GM19452 (cell line): ENCODE measurements around the gene ZNF69.
A peak's percentile ranks its signal among the peaks of the same experiment; 100 is the strongest.
"Not testable (repeated sequence)": the region's sequence is repeated elsewhere in the genome, so short reads cannot be mapped to it uniquely, and the experiment has no call there.

ENCODE experiments used
- ATAC-seq: cut with Tn5 transposase; IDR thresholded peaks from one replicate; pipeline ENCODE4 v1.9.1; 2021; ENCODE audit not compliant: unreplicated experiment

Gene ZNF69

GRCh38 chr19:11890634-11891033 is 3.1 kb downstream of the ZNF69 start:
- no peak for ATAC-seq

- no peak for ATAC-seq
Observed at GRCh38 chr19:11894851-11895250, 7.3 kb downstream of the ZNF69 start.

DNA sequence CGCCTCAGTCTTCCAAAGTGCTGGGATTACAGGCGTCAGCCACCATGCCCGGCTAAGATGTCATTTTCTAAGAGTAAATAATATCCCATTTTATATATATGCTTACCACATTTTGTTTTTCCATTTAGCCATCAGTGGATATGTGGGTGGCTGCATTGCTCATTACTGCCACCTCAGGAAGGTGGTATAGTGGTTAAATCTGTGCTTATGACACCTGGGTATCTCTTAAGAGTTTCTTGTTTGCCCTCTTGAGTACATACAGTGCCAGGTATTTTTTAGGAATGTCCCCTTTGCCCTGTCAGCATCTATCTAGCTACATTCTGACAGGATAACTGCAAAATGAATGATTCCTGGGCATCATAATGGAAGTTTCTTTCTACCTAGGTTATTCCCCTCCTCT is 14.6 kb downstream of the ZNF69 start:
- no peak for ATAC-seq

DNA sequence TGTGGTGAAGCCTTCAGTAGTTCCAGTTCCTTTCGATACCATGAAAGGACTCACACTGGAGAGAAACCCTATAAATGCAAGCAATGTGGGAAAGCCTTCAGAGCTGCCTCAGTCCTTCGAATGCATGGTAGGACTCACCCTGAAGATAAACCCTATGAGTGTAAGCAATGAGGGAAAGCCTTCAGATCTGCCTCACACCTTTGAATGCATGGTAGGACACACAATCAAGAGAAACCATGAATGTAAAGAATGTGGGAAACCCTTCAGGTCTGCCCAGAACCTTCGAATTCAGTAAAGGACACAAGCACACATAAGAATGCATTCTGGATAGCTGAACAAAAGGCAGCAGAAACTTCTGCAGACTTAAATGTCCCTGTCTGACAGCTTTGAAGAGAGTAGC is 18.3 kb downstream of the ZNF69 start:
- no peak for ATAC-seq

- not testable (repeated sequence) for ATAC-seq
Observed at GRCh38 chr19:11911937-11912336, 24.4 kb downstream of the ZNF69 start.

- ATAC-seq = not testable (repeated sequence)
Observed at GRCh38 chr19:11914417-11915051, 27.0 kb downstream of the ZNF69 start.

DNA sequence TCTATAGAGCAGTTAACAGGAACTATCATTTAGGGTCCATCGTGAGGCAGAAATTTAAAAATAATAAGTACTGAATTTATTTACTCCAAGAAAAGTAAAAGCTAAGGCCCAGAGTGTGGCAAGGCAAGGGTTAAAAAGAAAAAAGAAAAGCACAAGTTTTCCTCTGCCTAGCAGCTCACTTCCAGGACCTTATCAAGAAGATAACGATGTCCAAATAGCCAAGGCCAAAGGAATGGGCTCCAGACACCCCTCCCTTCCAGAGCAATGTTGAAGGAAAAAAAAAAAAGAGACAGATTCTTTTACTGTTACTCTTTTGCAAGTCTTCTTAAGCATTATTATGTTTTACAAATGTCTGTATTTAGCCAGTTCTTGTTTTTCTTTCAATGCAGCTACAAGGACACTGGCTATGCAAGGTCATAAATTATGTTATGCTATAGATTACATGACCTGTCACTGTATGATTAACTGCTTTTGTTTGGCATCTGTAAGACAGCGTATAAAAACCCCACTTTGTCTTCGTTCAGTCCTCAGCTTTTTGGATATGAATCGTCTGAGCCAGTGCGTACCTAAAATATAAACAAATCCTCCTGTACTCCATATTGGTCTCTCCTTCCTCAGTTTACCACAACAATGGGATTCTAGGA is 34.4 kb downstream of the ZNF69 start:
- no peak for ATAC-seq

DNA sequence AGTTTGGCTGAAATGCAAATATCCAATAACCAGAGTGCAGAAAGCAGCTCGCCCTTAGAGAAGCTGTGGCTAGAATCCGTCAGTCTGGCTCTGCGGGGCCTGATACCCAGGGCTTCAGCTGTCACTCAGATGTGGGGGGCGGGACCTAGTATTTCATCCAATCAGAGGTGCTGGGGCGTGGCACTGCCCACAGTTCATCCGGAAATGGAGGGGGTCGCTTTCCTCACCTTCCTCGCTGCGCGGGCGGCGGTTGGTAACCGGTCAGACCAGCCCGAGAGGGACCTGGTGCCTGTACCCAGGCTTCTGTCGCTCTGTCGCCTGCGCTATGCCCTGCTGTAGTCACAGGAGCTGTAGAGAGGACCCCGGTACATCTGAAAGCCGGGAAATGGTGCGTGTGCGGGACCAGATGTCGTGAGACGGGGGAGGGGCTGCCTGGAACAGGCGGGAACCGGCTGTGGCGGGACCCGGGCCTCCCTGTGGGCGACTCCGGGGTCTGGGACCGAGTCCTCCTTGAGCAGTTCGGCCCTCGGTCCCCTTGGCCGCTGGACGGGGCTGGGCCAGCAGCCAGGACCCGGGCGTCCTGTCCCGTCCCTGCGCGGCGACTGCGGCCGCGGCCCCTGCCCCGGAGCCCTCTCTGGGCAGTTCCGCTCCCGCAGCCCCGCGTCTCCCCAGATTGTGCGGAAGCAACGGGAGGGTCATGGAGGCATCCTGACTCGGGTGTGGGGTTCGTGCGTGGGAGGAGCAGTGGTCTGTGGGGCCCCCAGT is 37.5 kb downstream of the ZNF69 start, which contains the start of gene ZNF700:
Gene ZNF700 (plus strand): TSS at position 222 of the 765 bp plus-strand sequence. CDS start 104 bp downstream, at position 326.
- ATAC-seq = peak; percentile 66

GRCh38 chr19:11925651-11926187 is 38.1 kb downstream of the ZNF69 start:
- not testable (repeated sequence) for ATAC-seq

GRCh38 chr19:11927227-11927626 is 39.6 kb downstream of the ZNF69 start:
- no peak for ATAC-seq

GRCh38 chr19:11931051-11931450 is 43.5 kb downstream of the ZNF69 start:
- ATAC-seq = no peak

DNA sequence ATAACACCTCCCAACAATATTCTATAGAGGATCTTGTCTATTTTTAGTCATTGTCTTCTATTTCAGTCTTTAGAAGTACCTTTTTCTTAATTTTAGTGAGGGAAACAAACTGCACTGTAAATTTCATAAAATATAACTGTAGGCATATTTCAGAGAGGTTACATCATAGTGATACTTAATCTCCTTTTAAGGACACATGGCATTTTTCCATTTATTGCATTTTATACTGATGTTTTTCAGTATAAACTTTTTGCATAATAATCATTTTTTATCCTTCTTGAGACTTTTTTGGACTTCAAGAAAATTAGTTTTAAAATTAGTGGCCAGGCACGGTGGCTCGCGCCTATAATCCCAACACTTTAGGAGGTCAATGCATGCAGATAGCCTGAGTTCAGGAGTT is 43.9 kb downstream of the ZNF69 start:
- no peak for ATAC-seq

DNA sequence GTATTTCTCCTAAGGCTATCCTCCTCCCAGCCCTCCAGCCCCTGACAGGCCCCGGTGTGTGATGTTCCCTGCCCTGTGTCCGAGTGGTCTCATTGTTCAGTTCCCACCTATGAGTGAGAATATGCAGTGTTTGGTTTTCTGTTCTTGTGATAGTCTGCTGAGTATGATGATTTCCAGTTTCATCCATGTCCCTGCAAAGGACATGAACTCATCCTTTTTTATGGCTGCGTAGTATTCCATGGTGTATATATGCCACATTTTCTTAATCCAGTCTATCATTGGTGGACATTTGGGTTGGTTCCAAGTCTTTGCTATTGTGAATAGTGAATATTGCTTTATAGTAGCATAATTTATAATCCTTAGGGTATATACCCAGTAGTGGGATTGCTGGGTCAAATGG is 48.2 kb downstream of the ZNF69 start:
- not testable (repeated sequence) for ATAC-seq

DNA sequence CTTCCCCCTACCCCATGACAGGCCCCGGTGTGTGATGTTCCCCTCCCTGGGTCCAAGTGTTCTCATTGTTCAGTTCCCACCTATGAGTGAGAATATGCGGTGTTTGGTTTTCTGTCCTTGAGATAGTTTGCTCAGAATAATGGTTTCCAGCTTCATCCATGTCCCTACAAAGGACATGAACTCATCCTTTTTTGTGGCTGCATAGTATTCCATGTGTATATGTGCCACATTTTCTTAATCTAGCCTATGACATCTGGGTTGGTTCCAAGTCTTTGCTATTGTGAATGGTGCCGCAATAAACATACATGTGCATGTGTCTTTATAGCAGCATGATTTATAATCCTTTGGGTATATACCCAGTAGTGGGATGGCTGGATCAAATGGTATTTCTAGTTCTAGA is 50.8 kb downstream of the ZNF69 start:
- not testable (repeated sequence) for ATAC-seq

DNA sequence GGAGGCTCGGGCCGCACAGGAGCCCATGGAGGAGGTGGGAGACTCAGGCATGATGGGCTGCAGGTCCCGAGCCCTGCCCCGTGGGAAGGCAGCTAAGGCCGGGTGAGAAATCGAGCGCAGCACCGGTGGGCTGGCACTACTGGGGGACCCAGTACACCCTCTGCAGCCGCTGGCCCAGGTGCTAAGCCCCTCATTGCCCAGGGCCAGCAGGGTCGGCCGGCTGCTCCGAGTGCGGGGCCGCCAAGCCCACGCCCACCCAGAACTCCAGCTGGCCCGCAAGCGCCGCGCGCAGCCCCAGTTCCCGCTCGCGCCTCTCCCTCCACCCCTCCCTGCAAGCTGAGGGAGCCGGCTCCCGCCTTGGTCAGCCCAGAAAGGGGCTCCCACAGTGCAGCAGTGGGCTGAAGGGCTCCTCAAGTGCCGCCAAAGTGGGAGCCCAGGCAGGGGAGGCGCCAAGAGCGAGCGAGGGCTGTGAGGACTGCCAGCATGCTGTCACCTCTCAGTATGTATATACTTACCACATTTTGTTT is 53.8 kb downstream of the ZNF69 start:
- not testable (repeated sequence) for ATAC-seq

DNA sequence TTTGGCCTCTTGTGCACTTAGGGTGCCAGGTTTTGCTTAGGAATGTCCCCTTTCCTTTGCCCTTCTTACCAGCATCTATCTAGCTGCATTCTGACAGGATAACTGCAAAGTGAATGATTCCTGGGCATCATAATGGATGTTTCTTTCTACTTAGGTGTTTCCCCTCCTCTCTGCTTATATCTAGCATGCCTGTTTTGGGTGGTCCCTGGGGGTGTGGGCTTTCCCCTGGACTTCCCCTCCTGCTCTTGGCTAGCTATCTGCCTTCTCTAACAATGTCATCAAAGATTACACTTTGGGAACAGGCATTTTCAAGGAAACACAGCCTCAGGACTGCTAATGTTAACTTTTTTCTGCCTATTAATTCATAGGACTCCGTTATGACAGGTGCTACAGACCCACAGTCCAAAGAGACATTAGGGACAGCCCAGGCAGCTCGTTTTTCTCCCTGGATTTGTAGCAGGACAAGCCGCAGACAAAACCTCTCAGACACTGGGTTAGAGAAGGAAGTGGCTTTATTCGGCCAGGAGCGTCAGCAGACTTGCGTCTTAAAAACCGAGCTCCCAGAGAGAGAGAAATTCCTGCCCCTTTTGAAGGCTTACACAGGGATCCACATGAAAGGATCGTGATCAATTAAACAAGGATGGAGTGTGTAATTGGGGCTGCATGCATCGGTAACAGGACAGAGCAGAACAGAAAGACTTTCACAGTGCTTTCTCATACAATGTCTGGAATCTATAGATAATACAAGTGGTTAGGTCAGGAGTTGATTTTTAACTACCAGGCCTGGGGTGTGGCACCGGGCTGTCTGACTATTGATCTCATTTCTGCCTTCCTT is 54.6 kb downstream of the ZNF69 start:
- ATAC-seq = no peak

GRCh38 chr19:11942843-11943108 is 55.2 kb downstream of the ZNF69 start:
- ATAC-seq = no peak

DNA sequence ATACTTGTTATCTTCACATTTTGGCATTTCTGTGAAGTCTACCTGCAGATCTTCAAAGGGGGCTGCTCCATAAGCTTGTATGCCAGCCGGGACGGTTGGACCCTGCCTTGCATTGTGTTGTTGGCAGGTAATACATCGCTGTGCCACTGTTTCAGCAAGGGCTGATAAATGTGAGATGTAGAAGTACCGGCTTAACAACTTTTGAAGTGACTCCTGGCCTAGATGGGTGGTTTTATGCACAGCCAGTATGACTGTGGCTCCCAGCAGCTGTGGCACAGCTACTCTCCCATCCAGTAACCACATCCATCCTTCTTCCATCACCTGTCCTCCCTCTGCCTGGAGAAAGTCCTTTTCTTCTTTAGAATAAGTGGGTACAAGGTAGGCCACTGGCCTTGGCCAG is 57.1 kb downstream of the ZNF69 start:
- ATAC-seq = no peak

DNA sequence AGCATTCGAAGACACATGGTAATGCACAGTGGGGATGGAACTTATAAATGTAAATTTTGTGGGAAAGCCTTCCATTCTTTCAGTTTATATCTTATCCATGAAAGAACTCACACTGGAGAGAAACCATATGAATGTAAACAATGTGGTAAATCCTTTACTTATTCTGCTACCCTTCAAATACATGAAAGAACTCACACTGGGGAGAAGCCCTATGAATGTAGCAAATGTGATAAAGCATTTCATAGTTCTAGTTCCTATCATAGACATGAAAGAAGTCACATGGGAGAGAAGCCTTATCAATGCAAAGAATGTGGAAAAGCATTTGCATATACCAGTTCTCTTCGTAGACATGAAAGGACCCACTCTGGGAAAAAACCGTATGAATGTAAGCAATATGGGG is 61.1 kb downstream of the ZNF69 start:
- no peak for ATAC-seq

DNA sequence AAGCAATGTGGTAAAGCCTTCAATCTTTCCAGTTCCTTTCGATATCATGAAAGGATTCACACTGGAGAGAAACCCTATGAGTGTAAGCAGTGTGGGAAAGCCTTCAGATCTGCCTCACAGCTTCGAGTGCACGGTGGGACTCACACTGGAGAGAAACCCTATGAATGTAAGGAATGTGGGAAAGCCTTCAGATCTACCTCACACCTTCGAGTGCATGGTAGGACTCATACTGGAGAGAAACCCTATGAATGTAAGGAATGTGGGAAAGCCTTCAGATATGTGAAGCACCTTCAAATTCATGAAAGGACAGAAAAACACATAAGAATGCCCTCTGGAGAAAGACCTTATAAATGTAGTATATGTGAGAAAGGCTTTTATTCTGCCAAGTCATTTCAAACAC is 61.6 kb downstream of the ZNF69 start:
- no peak for ATAC-seq

GRCh38 chr19:11949614-11950080 is 62.1 kb downstream of the ZNF69 start:
- ATAC-seq = not testable (repeated sequence)
